ENCODE results near the gene RYR3.

Gene RYR3

GRCh38 chr15:33834892-33835743, 524.4 kb downstream of the RYR3 start:
- TF ChIP-seq, protein P1, sequence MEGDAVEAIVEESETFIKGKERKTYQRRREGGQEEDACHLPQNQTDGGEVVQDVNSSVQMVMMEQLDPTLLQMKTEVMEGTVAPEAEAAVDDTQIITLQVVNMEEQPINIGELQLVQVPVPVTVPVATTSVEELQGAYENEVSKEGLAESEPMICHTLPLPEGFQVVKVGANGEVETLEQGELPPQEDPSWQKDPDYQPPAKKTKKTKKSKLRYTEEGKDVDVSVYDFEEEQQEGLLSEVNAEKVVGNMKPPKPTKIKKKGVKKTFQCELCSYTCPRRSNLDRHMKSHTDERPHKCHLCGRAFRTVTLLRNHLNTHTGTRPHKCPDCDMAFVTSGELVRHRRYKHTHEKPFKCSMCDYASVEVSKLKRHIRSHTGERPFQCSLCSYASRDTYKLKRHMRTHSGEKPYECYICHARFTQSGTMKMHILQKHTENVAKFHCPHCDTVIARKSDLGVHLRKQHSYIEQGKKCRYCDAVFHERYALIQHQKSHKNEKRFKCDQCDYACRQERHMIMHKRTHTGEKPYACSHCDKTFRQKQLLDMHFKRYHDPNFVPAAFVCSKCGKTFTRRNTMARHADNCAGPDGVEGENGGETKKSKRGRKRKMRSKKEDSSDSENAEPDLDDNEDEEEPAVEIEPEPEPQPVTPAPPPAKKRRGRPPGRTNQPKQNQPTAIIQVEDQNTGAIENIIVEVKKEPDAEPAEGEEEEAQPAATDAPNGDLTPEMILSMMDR (IDR thresholded peaks at IDR 0.05): no peak

DNA sequence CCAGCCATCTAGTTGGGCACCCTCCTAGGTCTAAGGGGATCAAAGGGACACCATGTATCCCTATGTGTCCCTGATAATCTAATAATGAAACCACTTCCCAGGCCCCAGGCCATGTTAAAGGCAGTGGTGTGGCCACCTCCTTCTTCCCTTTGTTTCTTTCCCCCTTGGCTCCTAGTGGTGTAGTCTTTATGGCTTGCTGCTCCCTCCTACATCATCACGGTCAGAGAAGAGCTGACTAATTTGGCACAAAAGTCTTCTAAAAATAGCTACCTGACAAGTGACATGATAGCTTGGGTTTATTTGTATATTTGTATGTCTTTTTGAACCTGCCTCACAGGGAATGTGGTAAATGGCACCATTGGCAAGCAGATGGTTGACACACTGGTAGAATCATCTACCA, 526.5 kb downstream of the RYR3 start:
- TF ChIP-seq, protein P1 (IDR thresholded peaks at IDR 0.05): no peak

GRCh38 chr15:33839540-33839939, 528.8 kb downstream of the RYR3 start:
- TF ChIP-seq, protein P1 (IDR thresholded peaks at IDR 0.05): no peak

- TF ChIP-seq, protein P1 (IDR thresholded peaks at IDR 0.05): no peak
These were observed 529.8 kb downstream of the RYR3 start for GRCh38 chr15:33840615-33841014.

DNA sequence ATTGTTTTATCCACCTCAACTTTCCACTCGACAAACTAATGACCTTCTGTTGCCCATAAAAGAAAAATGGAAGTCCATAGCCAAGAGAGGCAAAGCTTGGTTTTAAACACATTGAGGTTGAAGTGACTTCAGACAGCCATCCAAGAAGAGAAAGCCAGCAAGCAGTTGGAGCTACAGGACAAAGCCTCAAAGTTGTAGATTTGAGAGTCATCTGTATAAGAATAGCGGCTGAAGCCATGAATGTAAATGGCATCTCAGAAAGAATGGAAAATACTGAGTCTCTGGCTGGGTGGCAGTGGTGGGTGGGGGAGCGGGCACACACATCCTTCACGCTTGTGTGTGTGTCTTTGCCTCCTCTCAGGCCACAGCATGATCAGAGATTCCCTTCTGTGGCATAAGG, 533.4 kb downstream of the RYR3 start:
- TF ChIP-seq, protein P1 (IDR thresholded peaks at IDR 0.05): no peak

DNA sequence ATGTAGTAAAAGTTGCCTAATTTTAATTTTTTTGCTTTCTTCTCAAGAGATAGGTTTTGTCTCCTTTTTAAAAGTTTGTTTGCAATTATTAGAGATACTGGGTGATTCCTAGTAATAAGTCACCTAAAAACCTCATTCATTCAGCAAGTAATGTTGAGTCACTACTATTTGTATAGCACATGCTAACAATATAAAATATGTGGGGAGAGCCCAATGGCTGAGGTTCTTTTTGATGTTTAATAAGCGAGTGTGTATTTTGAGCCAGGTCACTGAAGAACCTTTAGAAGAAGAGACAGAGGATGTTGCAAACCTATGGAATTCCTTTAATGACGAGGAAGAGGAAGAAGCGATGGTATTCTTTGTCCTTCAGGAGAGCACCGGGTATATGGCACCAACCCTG, 533.8 kb downstream of the RYR3 start:
- TF ChIP-seq, protein P1 (IDR thresholded peaks at IDR 0.05): no peak

GRCh38 chr15:33846142-33846541, 535.4 kb downstream of the RYR3 start:
- TF ChIP-seq, protein P1 (IDR thresholded peaks at IDR 0.05): no peak

Data from LNCAP (cell line).